Fibroblast of lung (primary cell): Measurements from ENCODE around the gene MAT1A.

ENCODE experiments used
- EZH2 ChIP-seq: IDR thresholded peaks from 2 replicates; pipeline ENCODE4 v1.5.1; 2012; ENCODE audit warnings: low read length, control low read depth, mild to moderate bottlenecking; ENCODE audit errors: missing control alignments
- TF ChIP-seq, protein P1 (sequence below), 2 donors: IDR thresholded peaks in 1 of 2; conservative IDR thresholded peaks in 1 of 2; 1 replicate in 1 of 2; 2 replicates in 1 of 2; pipeline ENCODE4 v1.5.1; 2011 to 2012; ENCODE audit warnings: low read length in 2 of 2, control low read depth in 1 of 2, inconsistent platforms in 1 of 2, low read depth in 1 of 2, mild to moderate bottlenecking in 1 of 2

DNA sequence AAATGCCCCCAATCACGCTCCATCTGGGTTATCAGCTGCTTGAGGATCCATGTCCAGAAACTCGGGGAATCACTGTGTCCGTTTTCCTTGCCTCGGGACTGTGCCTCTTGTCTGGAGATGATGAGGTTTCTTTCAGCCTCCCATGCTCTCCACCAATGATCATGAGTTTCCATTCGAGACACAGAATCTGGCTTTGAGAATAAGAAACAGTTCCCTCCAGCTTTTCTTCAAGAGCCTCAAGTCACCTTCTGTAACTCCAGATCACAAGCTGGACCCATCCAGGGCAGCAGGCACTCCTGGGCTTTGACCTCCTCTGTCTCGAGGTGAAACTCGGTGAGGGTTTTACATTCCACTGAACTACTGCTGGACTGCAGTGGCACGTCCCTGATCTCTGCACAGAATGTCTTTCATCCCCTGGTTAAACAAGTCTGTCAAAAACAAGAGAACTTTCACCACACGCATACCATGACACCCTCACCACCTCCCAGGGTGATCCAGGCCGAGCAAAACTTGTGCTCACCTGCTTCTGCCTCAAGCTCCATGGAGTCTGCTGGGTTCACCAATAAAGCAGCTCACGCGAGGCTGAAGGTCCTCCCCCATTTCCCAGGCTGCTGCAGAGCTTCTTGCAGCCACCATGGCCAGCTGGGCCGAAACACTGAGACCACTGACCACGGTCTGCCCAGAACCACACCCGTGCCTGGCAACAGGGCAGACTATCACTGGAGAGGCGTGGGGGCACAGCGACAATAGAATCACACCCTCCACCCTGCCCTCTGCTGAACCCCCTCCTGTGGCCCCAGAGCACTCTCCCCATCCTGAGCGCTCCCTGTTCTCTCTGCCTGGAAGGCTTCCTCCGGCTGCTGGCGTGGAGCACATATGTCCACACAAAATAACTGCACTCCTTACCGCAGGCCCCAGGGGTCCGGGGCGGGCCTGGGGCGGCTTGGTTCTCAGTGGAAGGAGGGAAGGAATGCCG, 25.1 kb downstream of the MAT1A start:
- TF ChIP-seq, protein P1, sequence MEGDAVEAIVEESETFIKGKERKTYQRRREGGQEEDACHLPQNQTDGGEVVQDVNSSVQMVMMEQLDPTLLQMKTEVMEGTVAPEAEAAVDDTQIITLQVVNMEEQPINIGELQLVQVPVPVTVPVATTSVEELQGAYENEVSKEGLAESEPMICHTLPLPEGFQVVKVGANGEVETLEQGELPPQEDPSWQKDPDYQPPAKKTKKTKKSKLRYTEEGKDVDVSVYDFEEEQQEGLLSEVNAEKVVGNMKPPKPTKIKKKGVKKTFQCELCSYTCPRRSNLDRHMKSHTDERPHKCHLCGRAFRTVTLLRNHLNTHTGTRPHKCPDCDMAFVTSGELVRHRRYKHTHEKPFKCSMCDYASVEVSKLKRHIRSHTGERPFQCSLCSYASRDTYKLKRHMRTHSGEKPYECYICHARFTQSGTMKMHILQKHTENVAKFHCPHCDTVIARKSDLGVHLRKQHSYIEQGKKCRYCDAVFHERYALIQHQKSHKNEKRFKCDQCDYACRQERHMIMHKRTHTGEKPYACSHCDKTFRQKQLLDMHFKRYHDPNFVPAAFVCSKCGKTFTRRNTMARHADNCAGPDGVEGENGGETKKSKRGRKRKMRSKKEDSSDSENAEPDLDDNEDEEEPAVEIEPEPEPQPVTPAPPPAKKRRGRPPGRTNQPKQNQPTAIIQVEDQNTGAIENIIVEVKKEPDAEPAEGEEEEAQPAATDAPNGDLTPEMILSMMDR (conservative IDR thresholded peaks at IDR 0.05 in 1 of 2, IDR thresholded peaks at IDR 0.05 in 1 of 2; ENCODE audit: low read depth in 1 of 2, low read length in 2 of 2), result no peak
- no peak for TF ChIP-seq EZH2
